Stimulated activated memory B cell treated with anti-CD40 and anti-IgM and Interleukin-4, amounts not matched to agents 10 μg/mL and 1 μg/mL and 100 μg/mL, for 72 hours (primary cell): ENCODE data around the gene ANKRD39.

Experiments
- ATAC-seq: fragments of 150-1000 bp; cut with Tn5 transposase; 2 replicates; pipeline ENCODE4 v1.10.0; 2021
- H3K27ac Mint-ChIP-seq: one replicate; pipeline ENCODE4 v1.8.0; 2022; ENCODE audit warnings: mild to moderate bottlenecking, mixed read lengths
- H3K27me3 Mint-ChIP-seq: one replicate; pipeline ENCODE4 v1.8.0; 2022; ENCODE audit warnings: mixed read lengths
- H3K36me3 Mint-ChIP-seq: one replicate; pipeline ENCODE4 v1.8.0; 2022; ENCODE audit warnings: mixed read lengths
- H3K4me1 Mint-ChIP-seq: one replicate; pipeline ENCODE4 v1.8.0; 2022; ENCODE audit warnings: mixed read lengths
- H3K4me3 Mint-ChIP-seq: one replicate; pipeline ENCODE4 v1.8.0; 2022; ENCODE audit warnings: mild to moderate bottlenecking, moderate library complexity, mixed read lengths
- H3K9me3 Mint-ChIP-seq: one replicate; pipeline ENCODE4 v1.8.0; 2022; ENCODE audit warnings: mixed read lengths

The ANKRD39 gene

DNA sequence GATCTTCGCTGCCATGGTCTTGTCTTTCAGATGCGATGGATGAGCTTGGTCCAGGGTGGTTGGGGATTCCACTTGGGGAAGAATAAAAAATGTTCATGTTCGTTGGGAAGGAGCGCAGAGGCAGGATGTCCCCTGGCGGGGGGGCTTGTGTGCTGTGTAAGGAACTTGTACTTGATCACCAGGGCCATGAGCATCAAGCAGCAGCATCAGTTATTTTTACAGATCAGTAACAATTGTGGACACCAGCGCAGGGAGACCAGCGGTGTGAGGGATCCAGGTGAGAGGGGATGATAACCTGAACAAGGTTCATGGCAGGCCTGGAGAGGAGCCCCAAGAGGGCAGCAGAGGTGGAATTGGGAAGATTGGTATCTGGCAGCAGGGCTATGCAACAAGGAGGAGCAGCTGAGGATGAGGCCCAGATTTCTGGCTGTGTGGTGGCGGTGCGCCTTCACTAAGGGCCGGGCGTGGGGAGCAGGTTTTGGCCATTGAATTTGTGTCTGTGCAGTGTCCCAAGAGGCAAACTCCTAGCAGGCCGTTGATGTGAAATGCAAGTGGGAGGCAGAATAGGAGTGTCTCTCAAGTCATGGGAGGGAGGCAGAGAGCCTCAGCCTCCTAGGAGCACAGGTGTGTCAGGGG is 37.8 kb downstream of the ANKRD39 start:
- Mint-ChIP-seq H3K9me3 (no peaks in the 10 kb centered on the region), H3K4me1 (peaks cover 52% of the 10 kb centered on the region), H3K27me3 (no peaks in the 10 kb centered on the region), H3K27ac (peak overlapping the region; percentile 21), H3K4me3 (peak overlapping the region; percentile 8), H3K36me3 (peaks cover 24% of the 10 kb centered on the region)
- no peak for ATAC-seq

DNA sequence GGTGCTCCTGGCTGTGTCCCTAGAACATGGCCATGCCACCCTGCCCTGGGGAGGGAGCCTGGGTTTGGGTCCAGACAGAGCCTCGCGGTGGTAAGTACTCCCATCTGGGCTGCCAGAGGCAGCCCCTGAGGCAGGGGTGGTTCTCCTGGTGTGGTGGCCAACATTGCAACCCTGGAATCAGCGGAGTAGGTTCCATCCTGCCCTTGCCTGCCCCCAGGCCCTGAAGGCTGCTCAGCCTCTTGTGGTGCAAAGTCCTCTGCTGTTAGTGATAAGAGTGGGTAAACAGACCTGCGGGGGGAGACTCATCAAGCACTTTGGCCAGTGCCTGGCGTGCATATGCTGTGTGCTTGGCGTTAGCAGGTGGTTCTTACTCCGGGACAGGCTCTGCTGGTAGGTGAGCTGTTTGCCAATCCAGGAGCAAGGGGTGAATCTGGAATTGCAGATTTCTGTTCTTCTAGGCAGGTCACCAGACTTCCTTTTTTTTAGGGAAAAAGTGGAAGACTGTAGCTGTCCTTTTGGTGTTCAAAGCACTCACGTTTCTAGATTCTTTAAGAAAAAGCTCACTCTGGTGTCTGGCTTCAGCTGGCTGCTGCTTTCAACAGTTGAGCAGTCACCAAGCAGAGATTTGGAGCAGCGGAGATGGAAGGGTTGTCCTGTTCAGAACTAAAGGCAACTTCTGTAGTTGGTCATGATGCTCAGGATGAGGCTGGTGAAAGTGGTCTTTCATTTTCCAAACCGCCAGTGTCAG is 38.5 kb downstream of the ANKRD39 start:
- H3K36me3 Mint-ChIP-seq: peaks cover 24% of the 10 kb centered on the region
- peak overlapping the region; percentile 21 for H3K27ac Mint-ChIP-seq
- no peak for ATAC-seq
- peak overlapping the region; percentile 41 for H3K4me3 Mint-ChIP-seq
- no peaks in the 10 kb centered on the region for H3K9me3 Mint-ChIP-seq
- peaks cover 55% of the 10 kb centered on the region for H3K4me1 Mint-ChIP-seq
- no peaks in the 10 kb centered on the region for H3K27me3 Mint-ChIP-seq

DNA sequence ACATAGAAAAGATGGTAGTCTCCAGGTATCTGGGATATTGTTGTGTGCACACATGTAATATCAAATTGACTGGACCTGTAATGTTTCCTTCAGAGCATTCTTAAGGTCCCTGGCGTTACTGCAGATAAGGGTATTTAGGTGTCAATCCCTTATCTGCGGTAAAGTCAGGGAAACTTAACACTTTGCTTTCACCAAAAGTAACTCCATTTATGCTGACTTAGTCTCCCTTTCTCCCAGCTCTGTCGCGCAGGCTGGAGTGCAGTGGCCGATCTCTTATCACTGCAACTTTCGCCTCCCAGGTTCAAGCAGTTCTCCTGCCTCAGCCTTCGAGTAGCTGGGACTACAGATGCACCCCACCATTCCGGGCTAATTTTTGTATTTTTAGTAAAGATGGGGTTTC is 39.9 kb downstream of the ANKRD39 start:
- peaks cover 25% of the 10 kb centered on the region for H3K36me3 Mint-ChIP-seq
- H3K27ac Mint-ChIP-seq: peak overlapping the region; percentile 26

DNA sequence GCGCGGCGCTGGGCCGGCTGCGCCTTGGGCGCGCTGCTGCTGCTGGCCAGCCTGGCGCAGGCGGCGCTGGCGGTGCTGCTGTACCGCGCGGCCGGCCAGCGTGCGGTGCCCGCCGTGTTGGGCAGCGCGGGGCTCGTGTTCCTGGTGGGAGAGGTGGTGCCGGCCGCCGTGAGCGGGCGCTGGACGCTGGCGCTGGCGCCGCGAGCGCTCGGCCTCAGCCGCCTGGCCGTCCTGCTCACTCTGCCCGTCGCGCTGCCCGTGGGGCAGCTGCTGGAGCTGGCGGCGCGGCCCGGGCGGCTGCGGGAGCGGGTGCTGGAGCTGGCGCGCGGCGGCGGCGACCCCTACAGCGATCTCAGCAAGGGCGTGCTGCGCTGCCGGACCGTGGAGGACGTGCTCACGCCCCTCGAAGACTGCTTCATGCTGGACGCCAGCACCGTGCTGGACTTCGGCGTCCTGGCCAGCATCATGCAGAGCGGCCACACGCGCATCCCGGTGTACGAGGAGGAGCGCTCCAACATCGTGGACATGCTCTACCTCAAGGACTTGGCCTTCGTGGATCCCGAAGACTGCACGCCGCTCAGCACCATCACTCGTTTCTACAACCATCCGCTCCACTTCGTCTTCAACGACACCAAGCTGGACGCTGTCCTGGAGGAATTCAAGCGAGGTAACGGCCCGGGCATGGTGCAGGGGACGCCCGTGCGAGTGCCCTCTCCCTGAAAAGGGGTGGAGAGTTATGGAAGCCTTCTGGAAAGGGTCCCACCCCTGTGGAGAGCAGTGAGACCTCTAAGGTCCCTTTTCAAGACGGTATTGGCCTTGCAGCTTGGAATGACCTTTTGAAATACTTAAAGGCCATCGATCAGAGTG is 40.7 kb downstream of the ANKRD39 start:
- peak overlapping the region; percentile 26 for H3K27ac Mint-ChIP-seq
- peak overlapping the region; percentile 79 for H3K4me3 Mint-ChIP-seq
- no peaks in the 10 kb centered on the region for H3K27me3 Mint-ChIP-seq
- H3K4me1 Mint-ChIP-seq: peaks cover 66% of the 10 kb centered on the region
- no peak for ATAC-seq
- H3K36me3 Mint-ChIP-seq: peaks cover 32% of the 10 kb centered on the region
- H3K9me3 Mint-ChIP-seq: no peaks in the 10 kb centered on the region

More for the DNA sequence above, 39.9 kb downstream of the ANKRD39 start:
- Mint-ChIP-seq H3K27me3 (no peaks in the 10 kb centered on the region), H3K4me3 (peak overlapping the region; percentile 79), H3K9me3 (no peaks in the 10 kb centered on the region), H3K4me1 (peaks cover 60% of the 10 kb centered on the region)
- ATAC-seq: no peak

DNA sequence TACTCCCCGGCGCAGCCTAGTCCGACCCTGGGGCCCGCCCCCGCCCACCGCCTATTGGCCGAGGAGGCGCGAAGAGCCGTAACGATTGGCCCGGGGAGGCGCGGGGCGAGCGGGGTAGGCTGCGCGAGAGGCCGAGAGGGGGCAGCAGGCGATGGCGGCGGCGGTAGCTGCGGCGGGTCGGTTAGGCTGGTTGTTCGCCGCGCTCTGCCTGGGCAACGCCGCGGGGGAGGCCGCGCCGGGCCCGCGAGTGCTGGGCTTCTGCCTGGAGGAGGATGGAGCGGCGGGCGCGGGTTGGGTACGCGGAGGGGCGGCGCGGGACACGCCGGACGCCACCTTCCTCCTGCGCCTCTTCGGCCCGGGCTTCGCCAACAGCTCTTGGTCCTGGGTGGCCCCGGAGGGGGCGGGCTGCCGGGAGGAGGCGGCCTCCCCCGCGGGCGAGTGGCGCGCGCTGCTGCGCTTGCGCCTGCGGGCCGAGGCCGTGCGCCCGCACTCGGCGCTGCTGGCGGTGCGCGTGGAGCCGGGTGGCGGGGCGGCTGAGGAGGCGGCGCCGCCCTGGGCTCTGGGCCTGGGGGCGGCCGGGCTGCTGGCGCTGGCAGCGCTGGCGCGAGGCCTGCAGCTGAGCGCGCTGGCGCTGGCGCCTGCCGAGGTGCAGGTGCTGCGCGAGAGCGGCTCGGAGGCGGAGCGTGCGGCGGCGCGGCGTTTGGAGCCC is 41.5 kb downstream of the ANKRD39 start, which contains the start of gene CNNM3:
Gene CNNM3, plus strand, starts transcription at position 142 of the 709 bp plus-strand sequence. Its CDS starts 10 bp downstream, at position 152.
- ATAC-seq: peak; percentile 98
- Mint-ChIP-seq H3K27ac (peak within 1 kb of the TSS; percentile 77), H3K27me3 (no peaks in the 10 kb centered on the region), H3K4me3 (peak within 1 kb of the TSS; percentile 87), H3K9me3 (no peaks in the 10 kb centered on the region), H3K36me3 (peaks cover 33% of the 10 kb centered on the region), H3K4me1 (peaks cover 71% of the 10 kb centered on the region)

DNA sequence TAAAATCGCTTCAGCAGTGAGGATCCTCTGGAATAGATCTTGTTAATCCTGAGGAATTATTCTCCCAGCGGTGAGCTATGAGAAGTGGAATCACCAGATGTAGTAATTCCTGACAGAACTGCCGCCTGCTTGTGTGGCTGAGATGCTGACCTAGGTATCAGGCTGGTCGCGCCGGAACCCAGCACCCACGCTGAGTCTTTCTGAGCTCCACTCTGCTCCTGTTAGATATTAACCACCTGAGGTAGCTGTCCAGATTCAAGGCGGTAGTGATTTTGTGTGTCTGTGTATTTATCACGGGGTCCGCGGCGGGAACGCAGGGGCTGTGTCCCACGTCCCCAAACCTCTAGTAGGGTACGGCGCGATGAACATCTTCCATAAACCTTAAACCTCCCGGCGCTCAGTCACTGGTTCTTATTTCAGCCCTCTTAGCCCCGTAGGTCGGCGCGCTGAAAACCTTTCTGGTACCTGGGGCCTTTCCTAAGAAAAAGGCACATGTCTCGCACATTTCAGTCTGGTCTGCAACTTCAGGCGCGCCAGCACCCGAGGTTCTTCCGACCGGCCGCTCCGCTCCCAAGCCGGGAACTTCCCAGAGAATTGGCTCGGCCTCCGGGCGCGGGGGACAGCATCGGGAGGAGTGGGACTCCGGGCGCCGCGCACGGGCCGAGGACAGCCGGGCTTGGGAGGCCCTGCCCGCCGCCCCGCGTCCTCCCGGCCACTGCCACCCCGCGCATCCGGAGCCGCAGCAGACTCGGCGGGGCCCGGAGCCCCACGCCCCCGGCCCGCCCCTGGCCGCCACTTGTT is 42.3 kb downstream of the ANKRD39 start:
- H3K4me3 Mint-ChIP-seq: peak overlapping the region; percentile 87
- no peaks in the 10 kb centered on the region for H3K27me3 Mint-ChIP-seq
- H3K36me3 Mint-ChIP-seq: peaks cover 37% of the 10 kb centered on the region
- peak; percentile 2 for ATAC-seq
- H3K4me1 Mint-ChIP-seq: peaks cover 71% of the 10 kb centered on the region
- H3K9me3 Mint-ChIP-seq: no peaks in the 10 kb centered on the region
- peak overlapping the region; percentile 77 for H3K27ac Mint-ChIP-seq

DNA sequence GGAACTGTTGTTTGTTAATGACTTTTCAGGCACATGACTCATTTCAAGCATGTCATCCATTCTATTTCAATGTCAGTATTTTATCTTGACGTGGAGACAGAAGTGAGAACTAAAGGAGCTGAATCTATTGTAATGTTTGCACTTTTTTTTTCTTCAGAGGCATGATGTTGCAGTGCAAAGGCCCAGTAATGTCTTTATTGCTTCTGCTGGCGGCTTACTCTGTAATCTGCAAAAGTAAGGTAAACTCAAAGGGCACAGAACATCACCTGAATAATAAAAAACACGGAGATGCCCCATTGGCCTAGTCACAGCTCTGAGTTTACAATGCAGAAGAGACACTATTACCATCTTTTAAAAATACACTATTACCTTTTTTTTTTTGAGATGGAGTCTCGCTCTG is 44.2 kb downstream of the ANKRD39 start:
- Mint-ChIP-seq H3K4me3 (no peak overlapping the region), H3K9me3 (no peaks in the 10 kb centered on the region), H3K27me3 (no peaks in the 10 kb centered on the region), H3K27ac (no peak overlapping the region), H3K4me1 (peaks cover 56% of the 10 kb centered on the region), H3K36me3 (peaks cover 39% of the 10 kb centered on the region)
- no peak for ATAC-seq

DNA sequence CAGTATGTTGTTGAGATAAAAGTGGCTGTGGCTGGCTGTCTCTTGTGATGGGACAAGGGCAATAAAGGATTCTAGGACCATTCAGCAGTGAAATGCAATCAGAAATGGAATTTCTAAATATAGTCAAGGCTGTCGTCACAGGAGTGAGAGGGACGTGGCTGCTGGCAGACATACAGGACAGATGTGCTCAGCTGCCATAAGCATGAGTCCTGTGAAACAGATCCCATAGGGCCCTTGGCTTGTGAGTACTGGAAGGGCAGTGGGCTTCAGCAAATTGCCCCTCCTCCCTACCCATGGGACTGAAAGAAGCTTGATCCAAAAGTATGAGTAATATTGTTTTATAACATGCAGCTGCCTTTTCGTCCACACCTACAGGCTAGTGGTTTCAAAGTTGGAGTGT is 45.9 kb downstream of the ANKRD39 start:
- Mint-ChIP-seq H3K4me1 (peaks cover 47% of the 10 kb centered on the region), H3K27me3 (no peaks in the 10 kb centered on the region), H3K9me3 (no peaks in the 10 kb centered on the region), H3K4me3 (no peak overlapping the region), H3K36me3 (peaks cover 35% of the 10 kb centered on the region), H3K27ac (no peak overlapping the region)
- ATAC-seq: no peak

DNA sequence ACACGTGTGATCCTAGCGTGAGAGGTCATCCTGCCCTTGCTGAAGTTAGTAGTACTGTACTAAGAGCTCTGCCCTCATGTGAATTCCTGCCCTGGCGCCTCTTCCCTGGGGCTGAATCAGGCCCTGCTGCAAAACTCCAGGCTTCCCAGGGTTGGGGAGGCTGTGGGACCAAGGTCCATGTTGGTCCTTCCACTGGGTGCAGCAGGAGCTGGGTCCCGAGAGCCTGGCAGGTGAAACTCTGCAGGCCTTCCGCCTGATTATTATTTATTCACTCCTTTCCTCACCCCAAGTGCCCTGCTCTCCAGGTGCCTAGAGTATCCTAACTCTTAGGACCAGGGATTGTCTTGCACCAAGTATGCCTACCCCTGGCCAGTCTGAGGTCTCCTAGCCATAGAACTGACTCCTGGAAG is 47.0 kb downstream of the ANKRD39 start:
- peaks cover 56% of the 10 kb centered on the region for H3K4me1 Mint-ChIP-seq
- peak overlapping the region; percentile 44 for H3K27ac Mint-ChIP-seq
- no peaks in the 10 kb centered on the region for H3K27me3 Mint-ChIP-seq
- H3K9me3 Mint-ChIP-seq: no peaks in the 10 kb centered on the region
- ATAC-seq: no peak
- peaks cover 40% of the 10 kb centered on the region for H3K36me3 Mint-ChIP-seq
- H3K4me3 Mint-ChIP-seq: no peak overlapping the region

DNA sequence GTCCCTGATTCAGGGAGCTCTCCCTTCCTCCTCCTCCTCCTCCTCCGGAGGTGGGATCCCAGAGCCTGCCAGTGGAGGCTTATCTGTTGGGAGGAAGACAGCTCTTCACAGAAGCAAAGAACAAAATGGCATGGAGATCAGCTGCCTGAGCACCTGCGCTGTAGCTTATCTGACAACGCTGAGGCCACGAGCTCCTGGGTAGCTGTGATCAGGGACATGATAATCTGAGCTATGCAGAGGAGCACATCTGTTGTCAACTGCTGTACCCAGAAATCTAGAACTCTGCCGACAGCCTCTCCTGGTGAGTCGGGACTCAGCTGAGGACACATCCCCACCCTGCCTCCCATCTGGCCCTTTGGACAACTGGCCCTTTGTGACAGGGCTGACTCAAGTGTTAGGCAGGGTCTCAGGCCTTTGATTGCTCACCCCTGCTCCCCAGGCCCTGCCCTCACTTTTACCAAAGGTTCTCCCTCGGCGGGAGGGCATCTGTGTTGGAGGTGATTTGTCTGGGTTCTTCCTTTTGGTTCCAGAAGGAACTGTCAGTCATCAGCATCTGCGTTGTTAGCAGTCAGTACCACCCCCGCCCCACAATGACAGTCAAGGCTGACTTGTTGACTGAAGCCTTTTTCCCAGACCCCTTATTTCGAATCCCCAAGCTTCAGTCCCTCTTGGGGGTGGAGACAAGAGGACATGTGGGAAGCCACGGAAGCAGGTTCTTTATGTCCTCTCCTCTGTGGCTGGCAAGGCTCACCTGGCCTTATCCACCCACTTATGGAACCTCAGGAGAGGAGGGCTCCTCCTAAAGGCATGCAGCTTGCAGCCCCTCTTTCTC is 47.6 kb downstream of the ANKRD39 start:
- Mint-ChIP-seq H3K27ac (peak overlapping the region; percentile 44), H3K27me3 (no peaks in the 10 kb centered on the region), H3K4me3 (no peak overlapping the region), H3K9me3 (no peaks in the 10 kb centered on the region), H3K36me3 (peaks cover 40% of the 10 kb centered on the region), H3K4me1 (peaks cover 51% of the 10 kb centered on the region)
- ATAC-seq: no peak

DNA sequence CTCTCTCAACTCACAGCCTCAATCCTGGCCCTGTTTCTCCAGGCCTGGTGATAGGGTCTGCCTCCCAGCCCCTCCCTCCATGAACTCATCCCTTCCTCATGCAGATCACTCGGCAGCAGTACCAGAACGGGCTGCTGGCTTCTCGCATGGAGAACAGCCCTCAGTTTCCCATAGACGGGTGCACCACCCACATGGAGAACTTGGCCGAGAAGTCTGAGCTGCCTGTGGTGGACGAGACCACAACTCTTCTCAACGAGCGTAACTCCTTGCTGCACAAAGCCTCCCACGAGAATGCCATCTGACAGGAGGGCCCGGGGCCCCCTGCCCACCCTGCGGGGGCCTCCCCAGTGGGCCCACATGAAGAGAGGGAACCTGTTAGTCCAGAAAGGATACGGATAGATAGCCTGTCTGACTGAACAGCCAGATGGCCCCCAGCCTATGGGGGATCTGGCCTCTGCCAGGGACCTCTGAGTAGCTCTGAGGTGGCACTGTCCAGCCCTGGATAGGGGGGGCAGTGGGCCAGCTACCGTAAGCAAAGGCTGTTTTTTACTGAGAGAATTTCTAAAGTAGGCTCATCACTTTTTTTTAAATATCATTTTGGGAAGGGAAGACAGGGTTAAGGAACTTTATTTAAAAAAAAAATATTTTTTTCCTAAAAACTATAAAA is 48.5 kb downstream of the ANKRD39 start:
- H3K9me3 Mint-ChIP-seq: no peaks in the 10 kb centered on the region
- peak overlapping the region; percentile 98 for H3K27ac Mint-ChIP-seq
- H3K4me3 Mint-ChIP-seq: no peak overlapping the region

DNA sequence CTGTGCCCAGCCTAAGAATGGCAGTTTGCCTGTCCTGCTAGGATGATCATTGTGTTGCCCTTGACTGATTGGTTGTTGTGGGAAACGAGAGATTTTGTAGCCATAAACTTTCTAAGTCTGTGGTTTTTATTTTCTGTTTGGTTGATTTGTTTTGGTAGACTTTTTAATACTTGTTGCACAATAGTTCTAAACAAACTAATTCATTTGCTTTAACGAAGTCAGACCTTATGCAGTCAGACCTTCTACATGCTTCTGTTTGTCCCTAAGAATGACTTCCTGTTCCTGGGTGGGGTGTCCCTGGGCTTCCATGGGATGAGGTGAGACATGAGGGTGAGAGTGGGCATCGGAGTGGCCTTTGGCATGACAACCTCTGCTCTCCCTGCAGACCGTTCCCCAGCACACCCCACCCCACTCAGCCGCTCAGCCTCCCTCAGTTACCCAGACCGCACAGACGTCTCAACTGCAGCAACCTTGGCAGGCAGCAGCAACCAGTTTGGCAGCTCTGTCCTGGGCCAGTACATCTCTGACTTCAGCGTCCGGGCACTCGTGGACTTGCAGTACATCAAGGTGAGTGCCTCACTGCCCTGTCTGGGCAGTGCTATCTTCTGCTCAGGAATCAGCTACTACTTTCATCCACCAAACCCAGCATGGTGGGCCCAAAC is 49.5 kb downstream of the ANKRD39 start:
- H3K27ac Mint-ChIP-seq: peak overlapping the region; percentile 98
- H3K4me3 Mint-ChIP-seq: no peak overlapping the region

More for the DNA sequence above, 48.5 kb downstream of the ANKRD39 start:
- H3K36me3 Mint-ChIP-seq: peaks cover 40% of the 10 kb centered on the region
- no peaks in the 10 kb centered on the region for H3K27me3 Mint-ChIP-seq
- no peak for ATAC-seq
- peaks cover 46% of the 10 kb centered on the region for H3K4me1 Mint-ChIP-seq

DNA sequence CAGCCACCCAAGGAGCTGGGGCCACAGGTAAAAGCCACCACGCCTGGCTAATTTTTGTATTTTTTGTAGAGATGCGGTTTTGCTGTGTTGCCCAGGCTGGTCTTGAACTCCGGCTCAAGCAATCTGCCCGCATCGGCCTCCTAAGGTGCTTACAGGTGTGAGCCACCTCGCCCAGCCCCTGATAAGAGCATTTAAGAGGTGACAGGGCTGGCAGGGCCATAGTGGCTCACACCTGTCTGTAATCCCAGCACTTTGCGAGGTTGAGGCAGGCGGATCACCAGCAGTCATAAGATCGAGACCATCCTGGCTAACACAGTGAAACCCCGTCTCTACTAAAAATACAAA is 50.7 kb downstream of the ANKRD39 start:
- peaks cover 35% of the 10 kb centered on the region for H3K4me1 Mint-ChIP-seq

More for the DNA sequence above, 49.5 kb downstream of the ANKRD39 start:
- no peaks in the 10 kb centered on the region for H3K27me3 Mint-ChIP-seq
- H3K36me3 Mint-ChIP-seq: peaks cover 40% of the 10 kb centered on the region
- no peak for ATAC-seq
- peaks cover 46% of the 10 kb centered on the region for H3K4me1 Mint-ChIP-seq
- no peaks in the 10 kb centered on the region for H3K9me3 Mint-ChIP-seq

More for the DNA sequence above, 50.7 kb downstream of the ANKRD39 start:
- Mint-ChIP-seq H3K9me3 (no peaks in the 10 kb centered on the region), H3K27me3 (no peaks in the 10 kb centered on the region), H3K4me3 (peak overlapping the region; percentile 77), H3K27ac (peak overlapping the region; percentile 98), H3K36me3 (peaks cover 32% of the 10 kb centered on the region)
- no peak for ATAC-seq
